ENCODE measurements around the gene RBM34. TPM values are rescaled to one million over a fixed set of nuclear protein-coding genes. Genes with fewer than 3 reads are reported as not detected.

The RBM34 gene
- total RNA-seq, 1 experiment from 2014 or later, result 104 TPM

DNA sequence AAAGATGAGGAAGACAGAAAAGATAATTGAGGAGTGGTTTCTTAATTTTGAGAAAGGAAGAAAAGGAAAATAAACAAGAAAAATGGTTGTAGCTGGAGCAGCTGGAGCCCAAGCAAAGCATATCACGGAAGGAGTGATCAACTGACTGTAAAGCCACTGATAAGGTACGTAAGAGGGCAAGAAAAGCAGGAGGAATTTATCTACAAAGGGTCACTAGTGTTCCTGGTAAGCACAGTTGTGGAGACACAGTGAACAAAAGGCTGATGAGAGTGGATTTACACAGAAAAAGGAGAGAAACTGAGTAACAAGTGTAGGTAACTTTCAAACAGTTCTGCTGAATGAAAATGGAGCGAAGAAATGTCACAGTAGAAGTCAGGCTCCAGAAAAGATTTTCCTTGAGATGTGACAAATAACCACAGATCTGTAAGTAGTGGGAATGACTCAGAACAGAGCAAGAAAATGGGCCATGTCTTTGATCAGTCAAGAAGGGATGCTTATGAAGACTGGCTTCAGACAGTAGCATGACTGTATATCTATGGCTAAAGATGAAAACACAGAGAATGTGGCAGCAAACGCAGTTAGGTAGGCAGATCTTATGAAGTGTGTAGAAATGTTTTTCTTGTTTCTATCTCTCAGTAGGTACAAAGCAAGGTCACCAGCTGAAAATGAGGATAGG, 45.6 kb upstream of the RBM34 start:
- no peaks in the 10 kb centered on the region for H3K27me3 ChIP-seq (ENCODE audit: control insufficient read depth, insufficient read depth, low read length)
- peaks cover 8% of the 10 kb centered on the region; the same call in 1 of the 2 replicates for H3K36me3 ChIP-seq (ENCODE audit: control insufficient read depth, insufficient read depth, low read length)
- CTCF ChIA-PET, result no interaction called here
- no TSS peak for BruUV-seq (replicated peaks)
- H3K27ac ChIP-seq (ENCODE audit: low read length), result no peak overlapping the region
- in situ Hi-C loops (cut with HindIII; ENCODE audit: low pct_unique_long_range_greater_than_20kb, low sequenced_read_pairs) (no loop called here), intact Hi-C loops (cut with micrococcal nuclease; ENCODE audit: unreplicated experiment) (no loop called here)
- TF ChIP-seq, protein P1, sequence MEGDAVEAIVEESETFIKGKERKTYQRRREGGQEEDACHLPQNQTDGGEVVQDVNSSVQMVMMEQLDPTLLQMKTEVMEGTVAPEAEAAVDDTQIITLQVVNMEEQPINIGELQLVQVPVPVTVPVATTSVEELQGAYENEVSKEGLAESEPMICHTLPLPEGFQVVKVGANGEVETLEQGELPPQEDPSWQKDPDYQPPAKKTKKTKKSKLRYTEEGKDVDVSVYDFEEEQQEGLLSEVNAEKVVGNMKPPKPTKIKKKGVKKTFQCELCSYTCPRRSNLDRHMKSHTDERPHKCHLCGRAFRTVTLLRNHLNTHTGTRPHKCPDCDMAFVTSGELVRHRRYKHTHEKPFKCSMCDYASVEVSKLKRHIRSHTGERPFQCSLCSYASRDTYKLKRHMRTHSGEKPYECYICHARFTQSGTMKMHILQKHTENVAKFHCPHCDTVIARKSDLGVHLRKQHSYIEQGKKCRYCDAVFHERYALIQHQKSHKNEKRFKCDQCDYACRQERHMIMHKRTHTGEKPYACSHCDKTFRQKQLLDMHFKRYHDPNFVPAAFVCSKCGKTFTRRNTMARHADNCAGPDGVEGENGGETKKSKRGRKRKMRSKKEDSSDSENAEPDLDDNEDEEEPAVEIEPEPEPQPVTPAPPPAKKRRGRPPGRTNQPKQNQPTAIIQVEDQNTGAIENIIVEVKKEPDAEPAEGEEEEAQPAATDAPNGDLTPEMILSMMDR (IDR thresholded peaks at IDR 0.05), result no peak
- no peak overlapping the region for H3K4me3 ChIP-seq (ENCODE audit: low read depth in 2 of 2, low read length in 2 of 2)
- DNase-seq (ENCODE audit: low read depth, low spot score) (no peak), ATAC-seq (no peak)
- no peaks in the 10 kb centered on the region for H3K4me1 ChIP-seq (ENCODE audit: control insufficient read depth, insufficient read depth, low read length)
- H3K9me3 ChIP-seq (ENCODE audit: control insufficient read depth, insufficient read depth, low read depth, low read length), result no peaks in the 10 kb centered on the region
- POLR2A ChIA-PET, result no interaction called here

DNA sequence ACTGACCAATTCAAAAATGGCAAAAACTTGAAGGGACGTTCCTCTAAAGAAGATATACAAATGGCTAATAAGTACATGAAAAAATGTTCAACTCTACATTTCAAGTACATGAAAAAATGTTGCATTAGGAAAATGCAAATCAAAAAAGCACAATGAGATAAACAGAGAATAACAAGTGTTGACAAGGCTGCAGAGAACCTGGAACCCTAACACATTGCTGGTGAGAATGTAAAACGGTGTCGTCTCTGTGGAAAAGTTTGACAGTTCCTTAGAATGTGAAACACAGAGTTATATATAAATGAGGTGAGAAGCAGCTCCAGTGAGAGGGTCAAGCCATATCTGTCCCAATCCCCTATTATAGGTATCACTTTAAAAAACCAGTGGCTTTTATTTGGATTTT, 44.6 kb upstream of the RBM34 start:
- BruUV-seq (replicated peaks), result no TSS peak
- no peak for TF ChIP-seq SIN3A (IDR thresholded peaks at IDR 0.05; ENCODE audit: borderline replicate concordance, insufficient read depth, low read depth, low read length)
- TF ChIP-seq, protein P2, sequence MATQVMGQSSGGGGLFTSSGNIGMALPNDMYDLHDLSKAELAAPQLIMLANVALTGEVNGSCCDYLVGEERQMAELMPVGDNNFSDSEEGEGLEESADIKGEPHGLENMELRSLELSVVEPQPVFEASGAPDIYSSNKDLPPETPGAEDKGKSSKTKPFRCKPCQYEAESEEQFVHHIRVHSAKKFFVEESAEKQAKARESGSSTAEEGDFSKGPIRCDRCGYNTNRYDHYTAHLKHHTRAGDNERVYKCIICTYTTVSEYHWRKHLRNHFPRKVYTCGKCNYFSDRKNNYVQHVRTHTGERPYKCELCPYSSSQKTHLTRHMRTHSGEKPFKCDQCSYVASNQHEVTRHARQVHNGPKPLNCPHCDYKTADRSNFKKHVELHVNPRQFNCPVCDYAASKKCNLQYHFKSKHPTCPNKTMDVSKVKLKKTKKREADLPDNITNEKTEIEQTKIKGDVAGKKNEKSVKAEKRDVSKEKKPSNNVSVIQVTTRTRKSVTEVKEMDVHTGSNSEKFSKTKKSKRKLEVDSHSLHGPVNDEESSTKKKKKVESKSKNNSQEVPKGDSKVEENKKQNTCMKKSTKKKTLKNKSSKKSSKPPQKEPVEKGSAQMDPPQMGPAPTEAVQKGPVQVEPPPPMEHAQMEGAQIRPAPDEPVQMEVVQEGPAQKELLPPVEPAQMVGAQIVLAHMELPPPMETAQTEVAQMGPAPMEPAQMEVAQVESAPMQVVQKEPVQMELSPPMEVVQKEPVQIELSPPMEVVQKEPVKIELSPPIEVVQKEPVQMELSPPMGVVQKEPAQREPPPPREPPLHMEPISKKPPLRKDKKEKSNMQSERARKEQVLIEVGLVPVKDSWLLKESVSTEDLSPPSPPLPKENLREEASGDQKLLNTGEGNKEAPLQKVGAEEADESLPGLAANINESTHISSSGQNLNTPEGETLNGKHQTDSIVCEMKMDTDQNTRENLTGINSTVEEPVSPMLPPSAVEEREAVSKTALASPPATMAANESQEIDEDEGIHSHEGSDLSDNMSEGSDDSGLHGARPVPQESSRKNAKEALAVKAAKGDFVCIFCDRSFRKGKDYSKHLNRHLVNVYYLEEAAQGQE (IDR thresholded peaks at IDR 0.05; ENCODE audit: insufficient read depth in 1 of 2, low read depth in 2 of 2, low read length in 1 of 2), result no peak
- TF ChIP-seq, protein P1 (IDR thresholded peaks at IDR 0.05), result no peak
- TF ChIP-seq TCF7L2 (IDR thresholded peaks at IDR 0.05; ENCODE audit: low read depth, low read length), result no peak
- no peak for TF ChIP-seq POLR2AphosphoS5 (IDR thresholded peaks at IDR 0.05; ENCODE audit: low read depth, low read length)
- no peak overlapping the region for H3K4me3 ChIP-seq (ENCODE audit: low read depth in 2 of 2, low read length in 2 of 2)
- in situ Hi-C loops (cut with HindIII; ENCODE audit: low pct_unique_long_range_greater_than_20kb, low sequenced_read_pairs), result no loop called here
- no peaks in the 10 kb centered on the region for H3K9me3 ChIP-seq (ENCODE audit: control insufficient read depth, insufficient read depth, low read depth, low read length)
- peaks cover 8% of the 10 kb centered on the region; the same call in 1 of the 2 replicates for H3K36me3 ChIP-seq (ENCODE audit: control insufficient read depth, insufficient read depth, low read length)
- ChIA-PET CTCF (no interaction called here), POLR2A (no interaction called here)
- H3K4me1 ChIP-seq (ENCODE audit: control insufficient read depth, insufficient read depth, low read length), result no peaks in the 10 kb centered on the region
- intact Hi-C loops (cut with micrococcal nuclease; ENCODE audit: unreplicated experiment), result no loop called here
- no peak for ATAC-seq
- H3K27ac ChIP-seq (ENCODE audit: low read length), result no peak overlapping the region
- DNase-seq (ENCODE audit: low read depth, low spot score), result no peak
- H3K27me3 ChIP-seq (ENCODE audit: control insufficient read depth, insufficient read depth, low read length), result no peaks in the 10 kb centered on the region

Data from Panc1 (cell line).